HG02885 (cell line): ENCODE results near the gene PAQR4.

Experiments
- ATAC-seq: cut with Tn5 transposase; IDR thresholded peaks from one replicate; pipeline ENCODE4 v1.9.1; 2021; ENCODE audit warnings: mild to moderate bottlenecking; ENCODE audit not compliant: unreplicated experiment, poor library complexity

PAQR4 gene

GRCh38 chr16:2976673-2977072 lies 7.5 kb downstream of the PAQR4 start:
- no peak for ATAC-seq

- ATAC-seq, result no peak
Observed at GRCh38 chr16:2977440-2977839, 8.3 kb downstream of the PAQR4 start.

GRCh38 chr16:2979669-2980226 lies 10.6 kb downstream of the PAQR4 start:
- ATAC-seq, result peak; percentile 9

- ATAC-seq, result peak; percentile 81
Observed at GRCh38 chr16:2980227-2981176, 11.4 kb downstream of the PAQR4 start, which contains the start of gene PKMYT1. Gene PKMYT1 (minus strand): TSS chr16:2980446. CDS start chr16:2979657, 789 bp downstream.

GRCh38 chr16:2981177-2981898 lies 12.2 kb downstream of the PAQR4 start:
- no peak for ATAC-seq

- no peak for ATAC-seq
Observed at GRCh38 chr16:2981899-2982250, 12.7 kb downstream of the PAQR4 start.

- no peak for ATAC-seq
Observed at GRCh38 chr16:2982402-2982801, 13.3 kb downstream of the PAQR4 start.

GRCh38 chr16:2983706-2984136 lies 14.6 kb downstream of the PAQR4 start:
- ATAC-seq, result peak; percentile 39

GRCh38 chr16:2985462-2985861 lies 16.3 kb downstream of the PAQR4 start:
- no peak for ATAC-seq

- ATAC-seq, result no peak
Observed at GRCh38 chr16:2985893-2986355, 16.8 kb downstream of the PAQR4 start.

GRCh38 chr16:2986623-2987188 lies 17.6 kb downstream of the PAQR4 start:
- no peak for ATAC-seq

GRCh38 chr16:2987286-2987685 lies 18.1 kb downstream of the PAQR4 start:
- no peak for ATAC-seq

- ATAC-seq, result no peak
Observed at GRCh38 chr16:2987833-2988232, 18.7 kb downstream of the PAQR4 start.

GRCh38 chr16:2988590-2989099 lies 19.5 kb downstream of the PAQR4 start:
- ATAC-seq, result no peak

GRCh38 chr16:2990891-2991290 lies 21.7 kb downstream of the PAQR4 start:
- no peak for ATAC-seq

- ATAC-seq, result no peak
Observed at GRCh38 chr16:2991566-2992261, 22.6 kb downstream of the PAQR4 start.

- no peak for ATAC-seq
Observed at GRCh38 chr16:2992383-2993081, 23.4 kb downstream of the PAQR4 start.

GRCh38 chr16:2996298-2996697 lies 27.1 kb downstream of the PAQR4 start:
- ATAC-seq, result no peak

- ATAC-seq, result no peak
Observed at GRCh38 chr16:2999929-3000328, 30.8 kb downstream of the PAQR4 start.
